Right lung (tissue), 10 donors: Measurements from ENCODE around the gene PRR33. TPM values are rescaled to one million over a fixed set of nuclear protein-coding genes. Genes with fewer than 3 reads are reported as not detected.
"Not testable (repeated sequence)": the region's sequence is repeated elsewhere in the genome, so short reads cannot be mapped to it uniquely, and the experiment has no call there.

Source experiments
- DNase-seq, 2 donors: peaks; one replicate each; pipeline ENCODE4 v3.0.0-alpha.2; 2013
- long read RNA-seq, 8 donors: transcript quantifications; one replicate each; lab custom pipeline, GENCODE V29; 2026
- polyA plus RNA-seq, 5 donors: library from polyadenylated mRNA; unstranded; fragments of 120-200 nt; gene quantifications; one replicate each; pipeline versions ENCODE4 v1.2.1 to v1.2.3, GENCODE V29; 2013; ENCODE audit warnings: inconsistent platforms in 1 of 5, low replicate concordance in 1 of 5; ENCODE audit not compliant: insufficient read length in 5 of 5, insufficient read depth in 1 of 5

Gene PRR33
- under 1 TPM; 0.05 to 0.47 (median 0.16) TPM for polyA plus RNA-seq
- long read RNA-seq, donor 1, partial matches to known transcripts = 0 of 1 reads
- long read RNA-seq, donor 1, other reads (novel, unspliced or antisense) = 0 of 1 reads
- long read RNA-seq, donor 2, partial matches to known transcripts = 0 of 1 reads
- long read RNA-seq, donor 2, other reads (novel, unspliced or antisense) = 0 of 1 reads
- long read RNA-seq, donor 3, transcript PRR33-201 (1 exons, 3,319 nt) = major isoform, 7 of 7 reads
- long read RNA-seq, donor 3, partial matches to known transcripts = 0 of 7 reads
- long read RNA-seq, donor 3, other reads (novel, unspliced or antisense) = 0 of 7 reads
- long read RNA-seq, donor 4, partial matches to known transcripts = 0 of 2 reads
- long read RNA-seq, donor 4, other reads (novel, unspliced or antisense) = 0 of 2 reads
- long read RNA-seq, donor 5, partial matches to known transcripts = 0 of 4 reads
- long read RNA-seq, donor 5, other reads (novel, unspliced or antisense) = 0 of 4 reads
- long read RNA-seq, donor 6, partial matches to known transcripts = 0 of 1 reads
- long read RNA-seq, donor 6, other reads (novel, unspliced or antisense) = 0 of 1 reads
- long read RNA-seq, donor 7, partial matches to known transcripts = 0 of 2 reads
- long read RNA-seq, donor 7, other reads (novel, unspliced or antisense) = 0 of 2 reads
- long read RNA-seq, donor 8, partial matches to known transcripts = 0 of 1 reads
- long read RNA-seq, donor 8, other reads (novel, unspliced or antisense) = 0 of 1 reads

DNA sequence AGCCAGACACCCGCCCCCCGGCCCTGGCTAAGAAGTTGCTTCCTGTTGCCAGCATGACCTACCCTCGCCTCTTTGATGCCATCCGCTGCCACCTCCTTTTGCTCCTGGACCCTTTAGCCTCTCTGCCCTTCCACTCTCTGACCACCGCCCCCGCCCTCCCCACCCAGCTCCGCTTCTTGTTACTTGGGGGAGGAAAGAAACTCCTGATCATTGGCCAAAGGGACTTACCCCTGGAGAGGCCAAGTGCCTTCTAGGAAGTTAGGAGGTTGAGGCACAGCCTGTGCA, at the start of gene PRR33:
TSS of gene PRR33 (minus strand) at position 65 of the 285 bp plus-strand sequence. CDS start 1,311 bp downstream, outside the sequence.
- no peak for DNase-seq

DNA sequence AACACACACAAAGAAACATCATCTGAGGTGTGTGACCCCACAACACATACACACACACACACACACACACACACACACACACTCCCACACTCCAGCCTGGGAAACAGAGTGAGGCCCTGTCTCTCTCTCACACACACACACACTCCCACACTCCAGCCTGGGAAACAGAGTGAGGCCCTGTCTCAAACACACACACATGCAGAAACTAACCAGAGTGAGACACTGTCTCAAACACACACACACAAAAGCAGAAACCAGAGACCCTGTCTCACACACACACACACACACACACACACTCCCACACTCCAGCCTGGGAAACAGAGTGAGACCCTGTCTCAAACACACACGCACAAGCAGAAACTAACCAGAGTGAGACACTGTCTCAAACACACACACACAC, 48.1 kb upstream of the PRR33 start:
- not testable (repeated sequence) for DNase-seq

DNA sequence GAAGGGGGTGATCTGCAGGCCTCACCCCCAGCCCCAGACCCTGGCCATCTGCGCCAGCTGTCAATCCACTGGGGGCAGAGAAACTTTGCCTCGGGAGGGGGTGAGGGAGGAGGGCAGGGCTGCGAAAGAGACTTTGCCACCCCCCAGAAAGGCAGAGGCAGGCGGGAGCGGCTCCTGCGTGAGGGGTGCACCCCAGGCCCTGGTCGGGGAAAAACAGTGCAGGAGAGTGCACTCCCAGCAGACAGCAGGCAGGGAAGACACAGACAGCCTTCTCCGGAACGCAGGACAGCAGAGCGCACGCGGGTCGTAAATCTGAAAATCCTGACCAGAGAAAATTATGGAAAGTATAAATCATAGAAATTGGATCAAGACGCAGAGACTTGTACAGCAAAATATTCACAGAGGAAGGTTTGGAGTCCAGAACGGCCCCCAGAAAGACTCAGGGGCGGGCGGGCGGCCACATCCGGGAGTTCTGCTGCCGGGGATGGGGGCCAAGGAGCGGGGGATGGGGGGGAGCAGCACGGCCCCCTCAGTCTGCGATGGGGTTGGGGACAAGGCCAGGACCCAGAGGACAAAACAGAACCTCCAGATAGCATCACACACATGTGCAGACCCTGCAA, 47.4 kb upstream of the PRR33 start:
- DNase-seq = no peak

DNA sequence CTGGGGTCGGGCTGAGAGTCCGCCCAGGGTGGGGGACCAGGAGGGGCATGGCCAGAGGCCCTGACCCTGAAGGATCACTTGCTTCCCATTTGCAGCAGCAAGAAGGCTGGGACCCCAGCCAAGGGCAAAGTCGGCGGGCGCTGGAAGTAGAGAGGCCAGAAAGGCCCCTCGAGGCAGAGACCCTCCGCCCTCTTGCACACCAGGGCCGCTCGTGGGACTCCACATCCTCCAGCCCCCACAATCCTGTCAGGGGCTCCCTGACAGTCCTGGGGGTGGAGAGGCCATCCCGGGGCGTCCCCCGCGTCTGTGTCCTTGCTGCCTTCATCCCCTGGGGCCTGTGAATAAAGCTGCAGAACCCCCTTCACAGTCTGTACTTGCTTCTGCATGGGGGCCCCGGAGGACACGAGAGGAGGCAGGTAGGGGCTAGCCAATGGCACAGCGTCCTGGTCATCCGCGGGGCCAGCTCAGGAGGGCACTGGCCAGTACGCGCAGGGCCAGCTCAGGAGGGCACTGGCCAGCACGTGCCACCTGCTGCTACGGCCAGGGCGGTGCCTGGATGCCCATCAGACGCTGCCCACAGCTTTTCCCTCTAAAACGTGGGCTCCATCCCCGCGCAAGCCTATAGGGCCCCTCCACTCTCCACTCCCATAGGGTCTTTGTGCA, 46.8 kb upstream of the PRR33 start:
- DNase-seq = no peak

DNA sequence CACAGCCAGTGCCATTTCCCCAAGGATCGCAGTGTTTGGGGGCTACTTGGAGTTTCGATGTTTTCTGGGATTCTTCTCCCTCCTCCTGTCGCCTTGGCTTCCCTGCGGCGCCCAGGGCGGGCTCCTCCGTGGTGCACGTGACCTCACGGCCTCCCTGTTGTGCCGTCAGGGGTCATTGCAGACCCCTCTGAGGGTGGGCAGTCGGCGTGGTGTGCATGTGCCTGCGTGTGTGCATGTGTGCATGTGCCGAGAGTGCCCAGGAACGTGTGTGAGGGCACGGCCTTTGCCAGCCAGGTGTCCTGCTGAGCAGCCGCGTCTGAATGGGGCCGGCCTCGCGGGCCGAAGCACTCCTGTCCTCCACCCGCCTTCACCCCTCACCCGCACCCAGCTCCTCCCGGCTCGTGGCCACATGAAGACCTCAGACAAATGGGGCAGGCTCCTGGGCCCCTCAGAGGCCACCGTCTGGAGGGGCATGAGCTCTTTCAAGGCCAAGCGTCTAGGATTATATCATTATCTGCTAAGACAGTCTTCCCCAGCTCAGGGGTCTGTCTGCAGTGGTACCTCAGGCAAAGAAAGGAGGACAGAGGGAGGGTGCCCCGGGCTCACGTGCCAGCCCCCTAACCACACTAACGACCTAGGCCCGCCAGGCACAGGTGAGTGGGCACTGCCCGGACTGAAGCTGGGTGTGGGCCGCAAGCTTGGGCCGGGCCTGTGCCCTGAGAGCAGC, 46.1 kb upstream of the PRR33 start:
- no peak for DNase-seq

DNA sequence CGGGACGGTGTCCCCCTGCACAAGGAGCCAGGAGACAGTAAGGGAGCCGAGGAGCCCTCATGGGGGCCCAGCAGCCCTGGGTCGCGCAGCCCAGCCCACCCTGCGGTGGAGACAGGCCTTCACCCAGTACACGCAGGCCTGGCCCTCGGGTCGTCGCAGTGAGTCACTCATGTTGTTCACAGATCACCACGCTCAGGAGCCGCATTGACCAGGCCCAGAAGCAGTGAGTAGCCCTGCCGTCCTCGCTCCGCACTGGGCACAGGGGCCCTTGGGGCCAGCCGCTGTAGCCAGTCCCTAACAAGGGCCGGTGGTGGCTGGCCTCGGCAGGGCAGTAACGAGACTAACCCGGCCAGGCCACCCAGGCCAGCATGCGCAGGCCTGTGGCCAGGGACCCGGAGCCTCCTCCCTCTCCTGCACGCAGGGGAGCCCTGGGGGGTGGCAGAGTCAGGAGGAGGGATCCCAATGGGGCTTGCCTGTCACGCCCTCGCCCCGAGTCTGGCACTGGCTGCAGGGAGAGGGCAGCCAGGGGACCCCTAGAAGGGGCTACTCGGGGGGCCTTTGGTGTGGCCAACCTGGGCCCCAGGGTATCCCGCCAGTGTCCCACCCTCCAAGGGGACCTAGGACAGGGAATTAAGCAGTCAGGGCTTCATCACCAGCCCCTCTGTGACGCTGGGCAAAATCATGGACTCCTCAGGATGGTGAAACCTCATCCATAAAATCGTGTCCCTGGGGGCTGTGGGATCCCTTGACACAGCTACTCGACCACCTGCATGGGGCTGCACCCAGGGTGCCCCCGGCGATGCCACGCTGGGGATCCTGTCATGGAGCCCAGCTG, 45.3 kb upstream of the PRR33 start:
- no peak for DNase-seq

DNA sequence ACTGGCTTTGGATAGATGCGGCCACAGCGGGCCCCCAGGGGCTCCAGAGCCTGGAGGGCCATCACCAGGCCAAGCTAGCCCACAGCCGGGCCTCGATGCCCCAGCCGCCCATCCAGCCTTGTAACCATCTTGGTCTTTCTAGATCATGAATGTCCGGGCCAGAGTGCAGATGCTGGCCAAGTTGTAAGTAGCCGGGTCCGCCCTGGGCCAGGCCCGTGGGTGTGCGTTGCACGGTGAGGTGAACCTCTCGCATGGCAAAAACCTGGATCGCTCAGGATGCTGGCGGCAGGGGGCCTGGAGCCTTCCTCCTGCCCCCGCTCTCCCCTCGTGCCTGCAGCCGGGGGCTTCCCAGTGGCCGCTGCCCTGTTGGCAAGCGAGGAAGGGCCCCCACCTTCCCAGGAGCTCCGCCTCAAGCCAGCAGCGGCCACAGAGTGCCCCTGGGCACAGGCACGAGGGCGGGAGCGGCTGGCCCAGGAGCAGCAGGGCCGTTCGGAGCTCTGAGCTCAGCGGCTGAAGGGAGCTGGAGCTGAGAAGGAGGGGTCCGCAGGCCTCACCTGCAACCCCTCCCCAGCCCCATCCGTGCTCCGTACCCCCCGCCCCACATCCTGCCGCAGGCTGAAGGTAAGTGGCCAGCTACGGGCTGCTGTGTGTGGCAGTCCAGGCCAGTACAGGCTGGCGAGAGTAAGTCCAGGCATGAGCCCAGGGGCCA, 44.5 kb upstream of the PRR33 start:
- DNase-seq = no peak

DNA sequence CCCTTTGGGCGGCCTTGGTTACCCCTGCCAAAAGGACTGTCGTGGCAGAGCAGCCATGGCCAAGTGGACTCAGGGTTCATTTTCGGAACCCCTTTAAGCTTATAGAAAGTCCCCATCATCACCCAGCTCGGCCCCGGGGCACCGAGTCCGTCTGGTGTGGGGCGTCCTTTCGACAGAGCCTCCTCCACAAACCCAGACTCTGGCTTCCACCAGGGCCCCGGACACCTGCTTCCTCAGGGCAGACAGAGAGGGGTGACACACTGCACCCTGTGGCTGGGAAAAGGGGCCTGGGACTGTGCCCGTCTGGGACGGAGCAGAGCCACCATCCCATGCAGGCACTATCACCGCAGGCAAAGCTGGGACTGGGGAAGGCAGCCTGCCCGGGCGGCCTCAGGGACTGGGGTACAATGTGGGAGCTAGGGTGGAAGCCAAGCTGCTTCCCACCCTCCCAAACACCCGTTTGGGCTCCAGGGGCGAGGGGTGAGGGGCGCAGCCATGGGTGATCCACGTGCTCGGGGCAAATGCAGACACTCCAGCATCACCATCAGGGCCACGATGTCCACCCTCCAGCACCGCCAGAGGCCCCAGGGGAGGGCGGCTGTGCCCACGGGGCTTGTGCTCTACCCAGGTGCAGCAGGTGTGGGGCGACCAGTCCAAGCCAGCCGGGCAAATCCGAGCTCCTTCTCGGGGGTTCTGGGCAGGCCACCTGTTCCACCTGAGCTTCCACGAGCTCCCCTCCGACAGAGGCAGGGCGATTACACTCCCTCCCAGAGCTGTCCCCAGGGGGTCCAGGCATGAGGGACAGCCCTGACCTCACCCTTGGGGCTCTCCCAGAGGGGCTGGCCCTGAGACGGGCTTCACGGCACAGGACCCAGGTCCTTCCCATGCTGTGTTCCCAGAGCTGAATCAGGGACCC, 43.7 kb upstream of the PRR33 start:
- DNase-seq = no peak

DNA sequence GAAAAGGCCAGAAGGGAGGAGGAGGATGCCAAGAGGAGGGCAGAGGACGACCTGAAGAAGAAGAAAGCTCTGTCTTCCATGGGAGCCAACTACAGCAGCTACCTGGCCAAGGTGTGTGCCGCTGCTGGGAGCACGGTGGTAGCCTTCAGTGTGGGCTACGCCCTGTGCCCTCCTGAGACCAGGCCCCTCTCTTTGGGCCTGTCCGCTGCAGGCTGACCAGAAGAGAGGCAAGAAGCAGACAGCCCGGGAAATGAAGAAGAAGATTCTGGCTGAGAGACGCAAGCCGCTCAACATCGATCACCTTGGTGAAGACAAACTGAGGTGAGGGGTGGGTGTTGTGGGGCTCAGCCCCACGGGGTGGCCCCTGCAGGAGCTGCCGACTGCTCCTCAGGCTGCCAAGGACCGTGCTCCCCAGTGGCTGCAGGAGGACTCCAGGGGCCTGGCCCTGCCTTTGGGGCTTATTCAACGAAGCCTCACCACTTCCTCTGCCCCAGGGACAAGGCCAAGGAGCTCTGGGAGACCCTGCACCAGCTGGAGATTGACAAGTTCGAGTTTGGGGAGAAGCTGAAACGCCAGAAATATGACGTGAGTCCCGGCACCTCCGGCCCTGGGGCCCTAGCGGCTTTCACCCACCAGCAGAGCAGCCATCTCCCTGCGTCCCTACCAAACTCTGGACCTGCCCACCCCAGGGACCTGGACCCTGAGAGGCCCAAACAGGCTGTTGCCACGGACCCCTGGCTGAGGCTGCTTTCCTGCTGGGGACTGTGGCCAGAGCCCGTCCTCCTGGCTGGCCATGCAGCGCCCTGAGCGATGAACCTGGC, 42.9 kb upstream of the PRR33 start:
- no peak for DNase-seq

DNA sequence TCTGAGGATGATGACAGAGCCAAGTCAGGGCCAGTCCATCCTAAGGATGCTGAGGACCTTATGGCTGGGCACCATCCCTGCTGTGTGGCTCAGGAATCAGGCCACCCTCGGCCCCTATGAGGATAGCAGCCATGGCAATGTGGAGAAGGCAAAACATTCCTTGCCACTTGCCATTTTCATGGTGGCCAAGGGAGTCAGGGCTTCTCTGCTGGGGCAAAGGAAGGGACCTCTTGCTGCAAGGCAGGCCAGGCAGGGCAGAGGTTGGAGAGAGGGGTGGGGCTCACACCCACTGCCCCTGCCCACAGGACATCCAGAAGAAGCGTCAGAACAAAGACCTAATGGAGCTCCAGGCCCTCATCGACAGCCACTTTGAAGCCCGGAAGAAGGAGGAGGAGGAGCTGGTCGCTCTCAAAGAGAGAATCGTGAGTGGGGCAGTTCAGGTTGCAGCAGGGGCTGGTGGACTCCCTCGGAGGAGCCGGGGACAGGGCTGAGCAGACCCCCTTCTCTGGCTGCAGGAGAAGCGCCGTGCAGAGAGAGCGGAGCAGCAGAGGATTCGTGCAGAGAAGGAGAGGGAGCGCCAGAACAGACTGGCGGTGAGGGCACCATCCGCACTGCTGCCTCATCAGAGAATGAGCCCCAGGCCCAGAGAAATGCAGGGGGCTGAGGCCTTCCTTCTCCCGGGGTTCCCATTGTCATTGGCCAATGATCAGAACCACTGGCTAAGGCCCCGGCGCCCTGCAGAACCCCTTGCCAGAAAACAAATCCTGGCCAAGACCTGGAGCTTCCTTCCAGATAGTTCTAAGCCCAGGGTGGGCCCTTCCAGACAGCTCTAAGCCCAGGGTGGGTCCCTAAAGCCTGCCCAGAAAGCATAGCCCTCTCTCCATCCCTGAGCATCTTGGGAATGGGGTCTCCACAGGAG, 42.0 kb upstream of the PRR33 start:
- DNase-seq = no peak

DNA sequence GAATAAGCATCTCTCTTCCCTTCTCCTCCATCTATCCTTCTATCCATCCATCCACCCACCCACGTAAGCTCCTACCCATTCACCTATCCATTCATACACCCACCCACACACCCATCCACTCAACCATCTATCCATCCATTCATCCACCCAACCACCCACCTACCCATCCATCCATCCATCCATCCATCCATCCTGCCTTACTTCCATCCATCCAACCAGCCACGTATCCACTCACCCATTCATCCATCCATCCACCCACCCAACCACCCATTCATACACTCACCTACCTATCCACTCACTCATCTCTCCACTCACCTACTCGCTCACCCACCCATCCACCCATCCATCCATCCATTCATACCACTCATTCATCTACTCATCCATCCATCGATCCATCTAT, 41.0 kb upstream of the PRR33 start:
- DNase-seq = no peak

DNA sequence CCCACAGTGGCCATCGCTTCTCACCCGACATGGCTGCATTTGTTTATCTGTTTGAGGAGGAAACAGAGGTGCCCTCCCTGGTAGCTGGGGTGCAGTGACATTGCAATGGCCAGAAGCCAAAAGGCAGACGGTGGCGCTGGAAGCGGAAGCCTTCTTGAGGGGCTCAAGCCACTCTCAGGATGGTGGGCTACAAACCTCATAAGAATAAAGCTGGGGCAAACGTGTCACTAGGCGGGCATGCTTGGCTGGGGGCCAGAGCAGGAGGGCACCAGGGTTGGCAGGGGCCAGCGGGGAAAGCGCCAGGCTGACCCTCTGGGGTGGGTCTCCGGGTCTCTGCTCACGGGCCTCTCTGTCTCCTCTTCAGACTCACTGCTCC, 40.4 kb upstream of the PRR33 start:
- no peak for DNase-seq

DNA sequence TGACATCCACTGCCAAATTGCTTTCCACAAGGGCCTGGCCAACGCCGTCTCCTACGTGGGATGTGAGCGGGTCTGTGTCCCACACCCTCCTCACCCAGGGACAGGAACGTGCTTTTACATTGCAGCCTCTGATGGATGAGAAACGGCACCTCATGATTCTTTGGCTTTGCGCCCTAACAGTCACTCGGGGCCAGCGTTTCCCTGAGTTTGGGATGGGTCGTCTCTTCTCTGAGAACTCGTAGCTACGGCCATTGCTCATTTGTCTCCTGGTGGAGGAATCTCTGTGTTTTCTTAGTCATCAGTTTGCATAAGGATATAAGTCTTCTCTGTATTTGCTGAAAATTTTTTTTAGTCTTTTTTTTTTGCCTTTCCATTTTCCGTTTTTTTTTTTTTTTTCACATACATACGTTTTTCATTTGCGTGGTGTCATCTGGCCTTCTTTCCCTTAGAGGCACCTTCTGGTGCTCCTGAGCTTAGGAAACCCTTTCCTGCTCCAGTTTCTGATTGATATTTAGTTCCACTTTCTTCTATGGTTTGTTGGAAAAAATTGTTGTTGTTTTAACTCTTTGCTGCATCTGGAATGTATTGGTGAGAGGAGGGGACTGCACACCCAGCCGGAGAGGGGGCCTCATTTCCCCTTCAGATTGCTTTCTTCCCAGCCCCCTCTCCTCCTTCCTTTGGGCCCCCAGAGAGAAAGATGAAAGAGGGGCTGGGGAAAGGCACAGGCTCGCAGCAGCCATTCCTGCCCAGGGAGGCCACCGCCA, 39.8 kb upstream of the PRR33 start:
- no peak for DNase-seq

DNA sequence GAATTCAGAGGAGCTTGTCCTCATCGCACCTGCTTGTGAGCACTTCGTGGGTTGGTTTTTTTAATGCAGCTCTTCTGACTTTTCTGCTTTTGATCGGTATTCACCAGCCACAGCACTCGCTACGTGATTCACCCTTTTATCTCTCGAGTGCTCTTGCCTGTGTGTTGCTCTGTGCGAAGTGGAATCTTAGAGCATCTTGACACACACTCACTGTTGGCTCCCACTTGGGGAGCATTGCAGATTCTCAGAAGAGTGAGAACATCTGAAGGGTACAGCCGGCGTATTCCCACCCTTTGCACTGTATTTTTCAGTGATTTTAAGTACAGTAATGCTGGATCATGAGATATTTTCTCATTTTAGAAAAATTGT, 38.8 kb upstream of the PRR33 start:
- no peak for DNase-seq

DNA sequence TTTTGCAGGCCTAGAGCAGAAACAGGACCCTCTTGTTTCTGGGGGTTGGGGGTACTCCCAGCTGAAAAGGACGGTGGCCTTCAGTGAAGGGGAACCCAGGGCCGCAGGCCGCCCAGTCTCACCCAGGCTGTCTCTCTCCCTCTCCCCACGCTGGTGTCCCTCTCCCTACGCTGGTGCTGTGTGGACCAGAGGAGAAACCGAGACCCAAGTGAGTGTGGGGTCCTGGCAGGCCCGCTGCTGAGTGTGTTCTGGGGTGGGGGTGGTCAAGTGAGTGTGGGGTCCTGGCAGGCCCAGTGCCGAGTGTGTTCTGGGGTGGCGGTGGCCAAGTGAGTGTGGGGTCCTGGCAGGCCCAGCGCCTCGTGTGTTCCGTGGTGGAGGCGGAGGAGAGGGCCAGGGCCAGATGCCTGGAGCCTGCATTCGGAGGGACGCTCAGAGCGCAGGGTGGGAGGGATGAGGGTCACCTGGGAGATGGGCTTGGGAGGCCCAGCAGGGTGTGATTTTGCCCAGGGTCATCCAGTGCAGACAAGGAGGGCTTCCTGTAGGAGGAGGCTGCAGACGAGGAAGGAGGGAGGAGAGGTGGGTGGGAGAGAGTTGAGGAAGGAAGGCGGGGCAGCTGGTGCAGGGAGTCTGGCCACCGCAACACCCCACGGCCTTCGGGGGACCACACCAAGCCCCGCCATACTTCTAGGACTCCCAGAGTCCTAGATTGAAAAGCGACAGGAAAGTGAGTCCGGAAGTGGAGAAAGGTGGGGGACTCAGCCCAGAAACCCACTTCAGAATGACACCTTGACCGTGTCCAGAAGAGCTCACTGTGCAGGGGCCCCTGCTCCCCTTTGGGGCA, 38.1 kb upstream of the PRR33 start:
- no peak for DNase-seq
